ENCODE results near the gene POLR2E.

GRCh38 chr19:1050989-1051788 is 44.0 kb downstream of the POLR2E start:
- TF ChIP-seq, protein P1, sequence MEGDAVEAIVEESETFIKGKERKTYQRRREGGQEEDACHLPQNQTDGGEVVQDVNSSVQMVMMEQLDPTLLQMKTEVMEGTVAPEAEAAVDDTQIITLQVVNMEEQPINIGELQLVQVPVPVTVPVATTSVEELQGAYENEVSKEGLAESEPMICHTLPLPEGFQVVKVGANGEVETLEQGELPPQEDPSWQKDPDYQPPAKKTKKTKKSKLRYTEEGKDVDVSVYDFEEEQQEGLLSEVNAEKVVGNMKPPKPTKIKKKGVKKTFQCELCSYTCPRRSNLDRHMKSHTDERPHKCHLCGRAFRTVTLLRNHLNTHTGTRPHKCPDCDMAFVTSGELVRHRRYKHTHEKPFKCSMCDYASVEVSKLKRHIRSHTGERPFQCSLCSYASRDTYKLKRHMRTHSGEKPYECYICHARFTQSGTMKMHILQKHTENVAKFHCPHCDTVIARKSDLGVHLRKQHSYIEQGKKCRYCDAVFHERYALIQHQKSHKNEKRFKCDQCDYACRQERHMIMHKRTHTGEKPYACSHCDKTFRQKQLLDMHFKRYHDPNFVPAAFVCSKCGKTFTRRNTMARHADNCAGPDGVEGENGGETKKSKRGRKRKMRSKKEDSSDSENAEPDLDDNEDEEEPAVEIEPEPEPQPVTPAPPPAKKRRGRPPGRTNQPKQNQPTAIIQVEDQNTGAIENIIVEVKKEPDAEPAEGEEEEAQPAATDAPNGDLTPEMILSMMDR (IDR thresholded peaks at IDR 0.05) = no peak
- no peak for TF ChIP-seq POLR2A (IDR thresholded peaks at IDR 0.05)
- no peak for TF ChIP-seq POLR2AphosphoS5 (IDR thresholded peaks at IDR 0.05)
- TF ChIP-seq EP300 (IDR thresholded peaks at IDR 0.05) = no peak

Data from sigmoid colon (tissue), 4 donors.